Measurements from ENCODE around the gene RARG.
"Not testable (repeated sequence)": the region's sequence is repeated elsewhere in the genome, so short reads cannot be mapped to it uniquely, and the experiment has no call there.

Gene RARG

GRCh38 chr12:53179687-53180219, 52.3 kb downstream of the RARG start:
- TF ChIP-seq, protein P1, sequence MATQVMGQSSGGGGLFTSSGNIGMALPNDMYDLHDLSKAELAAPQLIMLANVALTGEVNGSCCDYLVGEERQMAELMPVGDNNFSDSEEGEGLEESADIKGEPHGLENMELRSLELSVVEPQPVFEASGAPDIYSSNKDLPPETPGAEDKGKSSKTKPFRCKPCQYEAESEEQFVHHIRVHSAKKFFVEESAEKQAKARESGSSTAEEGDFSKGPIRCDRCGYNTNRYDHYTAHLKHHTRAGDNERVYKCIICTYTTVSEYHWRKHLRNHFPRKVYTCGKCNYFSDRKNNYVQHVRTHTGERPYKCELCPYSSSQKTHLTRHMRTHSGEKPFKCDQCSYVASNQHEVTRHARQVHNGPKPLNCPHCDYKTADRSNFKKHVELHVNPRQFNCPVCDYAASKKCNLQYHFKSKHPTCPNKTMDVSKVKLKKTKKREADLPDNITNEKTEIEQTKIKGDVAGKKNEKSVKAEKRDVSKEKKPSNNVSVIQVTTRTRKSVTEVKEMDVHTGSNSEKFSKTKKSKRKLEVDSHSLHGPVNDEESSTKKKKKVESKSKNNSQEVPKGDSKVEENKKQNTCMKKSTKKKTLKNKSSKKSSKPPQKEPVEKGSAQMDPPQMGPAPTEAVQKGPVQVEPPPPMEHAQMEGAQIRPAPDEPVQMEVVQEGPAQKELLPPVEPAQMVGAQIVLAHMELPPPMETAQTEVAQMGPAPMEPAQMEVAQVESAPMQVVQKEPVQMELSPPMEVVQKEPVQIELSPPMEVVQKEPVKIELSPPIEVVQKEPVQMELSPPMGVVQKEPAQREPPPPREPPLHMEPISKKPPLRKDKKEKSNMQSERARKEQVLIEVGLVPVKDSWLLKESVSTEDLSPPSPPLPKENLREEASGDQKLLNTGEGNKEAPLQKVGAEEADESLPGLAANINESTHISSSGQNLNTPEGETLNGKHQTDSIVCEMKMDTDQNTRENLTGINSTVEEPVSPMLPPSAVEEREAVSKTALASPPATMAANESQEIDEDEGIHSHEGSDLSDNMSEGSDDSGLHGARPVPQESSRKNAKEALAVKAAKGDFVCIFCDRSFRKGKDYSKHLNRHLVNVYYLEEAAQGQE (IDR thresholded peaks at IDR 0.05; ENCODE audit: insufficient replicate concordance, low read depth) = no peak
- no peak for TF ChIP-seq GABPA (IDR thresholded peaks at IDR 0.05; ENCODE audit: low read depth)
- TF ChIP-seq POLR2AphosphoS5 (IDR thresholded peaks at IDR 0.05; ENCODE audit: low read depth) = no peak
- TF ChIP-seq CTCF (IDR thresholded peaks at IDR 0.05; ENCODE audit: insufficient read depth, low read length) = no peak
- no peak for TF ChIP-seq SPI1 (IDR thresholded peaks at IDR 0.05; ENCODE audit: borderline replicate concordance, low read depth)
- Histone ChIP-seq H3K27me3 (ENCODE audit: insufficient read depth, poor library complexity, severe bottlenecking) (no peaks in the 10 kb centered on the region), H3K4me3 (replicated peaks; ENCODE audit: insufficient read depth, low read length) (peak overlapping the region; percentile 82), H3K27ac (replicated peaks) (peak overlapping the region; percentile 92)
- peak in 1 of 2 experiments; percentile 36 for DNase-seq (ENCODE audit: low read depth in 1 of 2, low spot score in 1 of 2)

GRCh38 chr12:53178803-53179202, 53.2 kb downstream of the RARG start:
- not testable (repeated sequence) for H3K4me3 ChIP-seq (replicated peaks; ENCODE audit: insufficient read depth, low read length); H3K27me3 ChIP-seq (ENCODE audit: insufficient read depth, poor library complexity, severe bottlenecking); H3K27ac ChIP-seq (replicated peaks); DNase-seq (ENCODE audit: low read depth in 1 of 2, low spot score in 1 of 2)

DNA sequence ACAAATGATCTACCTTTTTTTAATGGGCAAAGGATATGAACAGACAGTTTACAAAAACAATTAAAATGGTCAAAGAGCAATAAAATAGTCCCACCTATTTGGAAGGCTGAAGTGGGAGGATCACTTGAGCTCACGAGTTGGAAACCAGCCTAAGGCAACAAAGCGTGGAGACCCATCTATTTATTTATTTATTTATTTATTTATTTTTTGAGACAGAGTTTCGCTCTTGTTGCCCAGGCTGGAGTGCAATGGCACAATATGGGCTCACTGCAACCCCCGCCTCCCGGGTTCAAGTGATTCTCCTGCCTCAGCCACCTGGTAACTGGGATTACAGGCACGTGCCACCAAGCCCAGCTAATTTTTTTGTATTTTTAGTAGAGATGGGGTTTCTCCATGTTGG, 54.6 kb downstream of the RARG start:
- H3K27ac ChIP-seq (replicated peaks); H3K4me3 ChIP-seq (replicated peaks; ENCODE audit: insufficient read depth, low read length); DNase-seq (ENCODE audit: low read depth in 1 of 2, low spot score in 1 of 2); H3K27me3 ChIP-seq (ENCODE audit: insufficient read depth, poor library complexity, severe bottlenecking): not testable (repeated sequence)

GRCh38 chr12:53176750-53177149, 55.3 kb downstream of the RARG start:
- no peak for DNase-seq (ENCODE audit: low read depth in 1 of 2, low spot score in 1 of 2)
- H3K27ac ChIP-seq (replicated peaks) = no peak overlapping the region
- TF ChIP-seq POLR2AphosphoS5 (IDR thresholded peaks at IDR 0.05; ENCODE audit: low read depth) = no peak
- TF ChIP-seq, protein P1 (IDR thresholded peaks at IDR 0.05; ENCODE audit: insufficient replicate concordance, low read depth) = no peak
- no peak for TF ChIP-seq CTCF (IDR thresholded peaks at IDR 0.05; ENCODE audit: insufficient read depth, low read length)
- TF ChIP-seq GABPA (IDR thresholded peaks at IDR 0.05; ENCODE audit: low read depth) = no peak
- no peak for TF ChIP-seq SPI1 (IDR thresholded peaks at IDR 0.05; ENCODE audit: borderline replicate concordance, low read depth)
- no peaks in the 10 kb centered on the region for H3K27me3 ChIP-seq (ENCODE audit: insufficient read depth, poor library complexity, severe bottlenecking)
- H3K4me3 ChIP-seq (replicated peaks; ENCODE audit: insufficient read depth, low read length) = no peak overlapping the region

GRCh38 chr12:53174881-53175491, 57.0 kb downstream of the RARG start:
- TF ChIP-seq GABPA (IDR thresholded peaks at IDR 0.05; ENCODE audit: low read depth) (no peak), POLR2AphosphoS5 (IDR thresholded peaks at IDR 0.05; ENCODE audit: low read depth) (no peak), CTCF (IDR thresholded peaks at IDR 0.05; ENCODE audit: insufficient read depth, low read length) (no peak), SPI1 (IDR thresholded peaks at IDR 0.05; ENCODE audit: borderline replicate concordance, low read depth) (no peak)
- TF ChIP-seq, protein P1 (IDR thresholded peaks at IDR 0.05; ENCODE audit: insufficient replicate concordance, low read depth) = no peak
- Histone ChIP-seq H3K27me3 (ENCODE audit: insufficient read depth, poor library complexity, severe bottlenecking) (no peaks in the 10 kb centered on the region), H3K27ac (replicated peaks) (no peak overlapping the region), H3K4me3 (replicated peaks; ENCODE audit: insufficient read depth, low read length) (no peak overlapping the region)
- peak in 1 of 2 experiments; percentile 27 for DNase-seq (ENCODE audit: low read depth in 1 of 2, low spot score in 1 of 2)
